A549 (cell line): Measurements from ENCODE around the gene SEPTIN11. TPM values are rescaled to one million over a fixed set of nuclear protein-coding genes. Genes with fewer than 3 reads are reported as not detected.

Experiments used
- ATAC-seq, 2 experiments: fragments of 200-7000 bp in 1 of 2; fragments of >200 bp in 1 of 2; cut with Nextera tagmentation in 1 of 2; cut with Tn5 transposase in 1 of 2; 3 replicates each; pipeline versions ENCODE4 v1.8.0 to v1.9.1; 2018 to 2020; ENCODE audit warnings: mild to moderate bottlenecking in 1 of 2, moderate library complexity in 1 of 2
- CTCF ChIA-PET: fragments of 300-600 bp; sonication (Branson Sonifier 250); formaldehyde crosslinking; extraction: SDS; loops from one replicate; lab custom pipeline; 2021; ENCODE audit warnings: antibody characterized with exemption, inconsistent platforms; lab: Yijun Ruan, JAX
- POLR2A ChIA-PET: fragments of 350-600 bp; formaldehyde crosslinking; extraction: SDS; loops from one replicate; lab custom pipeline; 2021; ENCODE audit warnings: antibody characterized with exemption, inconsistent platforms; lab: Yijun Ruan, JAX
- DNase-seq, 2 experiments: peaks; one replicate each; pipeline versions ENCODE4 v3.0.0 to v3.0.0-alpha.2; 2011 to 2016; ENCODE audit warnings: low read depth in 1 of 2, low spot score in 1 of 2
- FAIRE-seq: peaks from 2 replicates; lab custom pipeline; 2011; peaks lifted over from hg19 to GRCh38; lab: Jason Lieb, UNC
- H3K27ac ChIP-seq, 2 experiments: fragments of >200 bp; sonication (Bioruptor Twin); formaldehyde crosslinking; 3 replicates each; pipeline ENCODE4 v1.5.1; 2016 to 2017
- H3K4me1 ChIP-seq: fragments of >200 bp; sonication (Bioruptor Twin); formaldehyde crosslinking; 3 replicates; pipeline ENCODE4 v1.6.1; 2016
- H3K4me2 ChIP-seq: fragments of >200 bp; sonication (Bioruptor Twin); formaldehyde crosslinking; 3 replicates; pipeline ENCODE4 v1.6.1; 2016
- H3K4me3 ChIP-seq: fragments of >200 bp; sonication (Bioruptor Twin); formaldehyde crosslinking; 3 replicates; pipeline ENCODE4 v1.5.1; 2016
- H3K9me3 ChIP-seq: fragments of >200 bp; sonication (Bioruptor Twin); formaldehyde crosslinking; 3 replicates; pipeline ENCODE4 v1.6.1; 2016
- EHF ChIP-seq: fragments of 250-450 bp; sonication (Bioruptor Pico); IDR thresholded peaks from 2 replicates; pipeline ENCODE4 v1.5.0; 2020; ENCODE audit warnings: mild to moderate bottlenecking
- FOSL2 ChIP-seq, 2 experiments: fragments of 450-650 bp in 1 of 2; fragments of >200 bp in 1 of 2; sonication (Bioruptor Twin) in 1 of 2; formaldehyde crosslinking; IDR thresholded peaks; 2 replicates each; pipeline versions ENCODE4 v1.5.0 to v1.6.1; 2016 to 2020; ENCODE audit warnings: mild to moderate bottlenecking in 1 of 2, moderate library complexity in 1 of 2
- HEYL ChIP-seq: fragments of 250-450 bp; sonication (Bioruptor Pico); IDR thresholded peaks from 2 replicates; pipeline ENCODE4 v1.8.0; 2021; ENCODE audit warnings: mild to moderate bottlenecking, moderate library complexity
- PHF8 ChIP-seq: fragments of 200-600 bp; sonication (generic); IDR thresholded peaks from 2 replicates; pipeline ENCODE4 v1.6.1; 2016; ENCODE audit warnings: low read depth, mild to moderate bottlenecking, antibody characterized with exemption, moderate library complexity, borderline replicate concordance
- RARB ChIP-seq: fragments of 250-450 bp; sonication (Bioruptor Pico); IDR thresholded peaks from 2 replicates; pipeline ENCODE4 v1.8.0; 2021; ENCODE audit warnings: mild to moderate bottlenecking, moderate library complexity
- RNF2 ChIP-seq: fragments of 200-600 bp; sonication (generic); IDR thresholded peaks from 2 replicates; pipeline ENCODE4 v1.6.1; 2016; ENCODE audit warnings: low read depth, mild to moderate bottlenecking, antibody characterized with exemption, moderate library complexity, borderline replicate concordance
- SMC3 ChIP-seq: fragments of >200 bp; sonication (Bioruptor Twin); formaldehyde crosslinking; IDR thresholded peaks from 3 replicates; pipeline ENCODE4 v1.6.1; 2018; ENCODE audit warnings: inconsistent platforms
- ZFP36 ChIP-seq: fragments of 450-650 bp; IDR thresholded peaks from 2 replicates; pipeline ENCODE4 v1.6.1; 2014; ENCODE audit warnings: borderline replicate concordance; ENCODE audit not compliant: partially characterized antibody
- ZNF302 ChIP-seq: fragments of 250-450 bp; sonication (Bioruptor Pico); IDR thresholded peaks from 2 replicates; pipeline ENCODE4 v1.9.0; 2021; ENCODE audit warnings: inconsistent platforms, mild to moderate bottlenecking, moderate library complexity
- WGBS: methylation state at CpG from one replicate; pipeline ENCODE4 v1.1.6; 2017; ENCODE audit errors: missing lambda C conversion rate; 5-methylcytosine and 5-hydroxymethylcytosine counted together
- polyA plus RNA-seq, 4 experiments: library from polyadenylated mRNA; depleted of rRNA in 3 of 4; stranded (reverse); fragments of >200 nt; fragmentation: RNase III in 1 of 4; extraction: RNeasy Plus Mini Kit Qiagen cat#74134 plus additional on column Dnase treatment in 1 of 4; gene quantifications; 2 replicates in 3 of 4; 3 replicates in 1 of 4; pipeline ENCODE4 v1.2.3, GENCODE V29; 2011 to 2017
- TF ChIP-seq, protein P1 (sequence below): fragments of 150-350 bp; IDR thresholded peaks from 2 replicates; pipeline ENCODE4 v1.6.1; 2014; ENCODE audit warnings: low read depth, mild to moderate bottlenecking, low read length

Gene SEPTIN11
- polyA plus RNA-seq, 2 of the 4 experiments (the other 2 are of a cell fraction), result 40.2 to 69.5 TPM

GRCh38 chr4:76998251-76998901 lies 48.8 kb downstream of the SEPTIN11 start:
- no peak for ATAC-seq
- no peak for DNase-seq

More at GRCh38 chr4:76998251-76998901, 48.8 kb downstream of the SEPTIN11 start:
- no peak for TF ChIP-seq EHF
- TF ChIP-seq RNF2, result no peak
- TF ChIP-seq HEYL (CRISPR knock-in tag), result no peak
- no peak for TF ChIP-seq FOSL2 (IDR thresholded peaks at IDR 0.05)
- TF ChIP-seq FOSL2 (CRISPR knock-in tag; IDR thresholded peaks at IDR 0.05), result no peak
- TF ChIP-seq SMC3, result no peak
- TF ChIP-seq ZFP36, result no peak
- TF ChIP-seq RARB, result no peak
- no peak for TF ChIP-seq ZNF302 (CRISPR knock-in tag)
- TF ChIP-seq PHF8, result no peak
- TF ChIP-seq, protein P1, sequence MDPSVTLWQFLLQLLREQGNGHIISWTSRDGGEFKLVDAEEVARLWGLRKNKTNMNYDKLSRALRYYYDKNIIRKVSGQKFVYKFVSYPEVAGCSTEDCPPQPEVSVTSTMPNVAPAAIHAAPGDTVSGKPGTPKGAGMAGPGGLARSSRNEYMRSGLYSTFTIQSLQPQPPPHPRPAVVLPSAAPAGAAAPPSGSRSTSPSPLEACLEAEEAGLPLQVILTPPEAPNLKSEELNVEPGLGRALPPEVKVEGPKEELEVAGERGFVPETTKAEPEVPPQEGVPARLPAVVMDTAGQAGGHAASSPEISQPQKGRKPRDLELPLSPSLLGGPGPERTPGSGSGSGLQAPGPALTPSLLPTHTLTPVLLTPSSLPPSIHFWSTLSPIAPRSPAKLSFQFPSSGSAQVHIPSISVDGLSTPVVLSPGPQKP, result no peak
- ChIA-PET CTCF (no interaction called here), POLR2A (no interaction called here)
- no peak for FAIRE-seq
- 86% methylated on average over 8 of the region's 8 CpGs for WGBS
- Histone ChIP-seq H3K9me3 (no peaks in the 10 kb centered on the region), H3K4me2 (no peak overlapping the region), H3K4me1 (no peaks in the 10 kb centered on the region), H3K4me3 (no peak overlapping the region), H3K27ac (no peak overlapping the region)

Other genes starting within 250 kb of the SEPTIN11 start
- 0.10 and 0.17 TPM in 2 replicates for gene SOWAHB, start 51.6 kb upstream of the SEPTIN11 start, polyA plus RNA-seq (2011; rRNA removed)
- 0.03 to 0.08 TPM (median 0.04 TPM) in 3 replicates for gene SOWAHB, start 51.6 kb upstream of the SEPTIN11 start, polyA plus RNA-seq (2017; fragmentation: RNase III; extraction: RNeasy Plus Mini Kit Qiagen cat#74134 plus additional on column Dnase treatment)
- 116 and 117 TPM in 2 replicates for gene CCNI, start 126.2 kb downstream of the SEPTIN11 start, polyA plus RNA-seq (2011; rRNA removed)
- gene CCNI, start 126.2 kb downstream of the SEPTIN11 start, polyA plus RNA-seq (2017; fragmentation: RNase III; extraction: RNeasy Plus Mini Kit Qiagen cat#74134 plus additional on column Dnase treatment), result 68.8 to 79.0 TPM (median 73.8 TPM) in 3 replicates
- 9.8 and 10.2 TPM in 2 replicates for gene CCNG2, start 207.5 kb downstream of the SEPTIN11 start, polyA plus RNA-seq (2011; rRNA removed)
- gene CCNG2, start 207.5 kb downstream of the SEPTIN11 start, polyA plus RNA-seq (2017; fragmentation: RNase III; extraction: RNeasy Plus Mini Kit Qiagen cat#74134 plus additional on column Dnase treatment), result 2.1 to 4.5 TPM (median 3.9 TPM) in 3 replicates